Lower leg skin (tissue), 4 donors: ENCODE results near the gene BFSP2. TPM values are rescaled to one million over a fixed set of nuclear protein-coding genes. Genes with fewer than 3 reads are reported as not detected.

ENCODE experiments used
- DNase-seq, 2 donors: peaks; one replicate each; pipeline ENCODE4 v3.0.0-alpha.2; 2019; ENCODE audit warnings: low spot score in 2 of 2
- H3K4me3 ChIP-seq: fragments of 200-600 bp; sonication (generic); 2 replicates; pipeline ENCODE4 v1.5.1; 2017; ENCODE audit warnings: mild to moderate bottlenecking, low read depth; ENCODE audit not compliant: poor library complexity, severe bottlenecking
- POLR2A ChIP-seq, 2 donors: fragments of 450-650 bp; IDR thresholded peaks; one replicate each; pipeline ENCODE4 v1.6.1; 2016 to 2017; ENCODE audit warnings: antibody characterized with exemption in 2 of 2, mild to moderate bottlenecking in 1 of 2, moderate library complexity in 1 of 2
- WGBS, 2 donors: methylation state at CpG; one replicate each; pipeline ENCODE4 v1.1.5; 2018; 5-methylcytosine and 5-hydroxymethylcytosine counted together
- intact Hi-C: fragments of 100-400 bp; cut with DNase I; formaldehyde crosslinking; loops from one replicate; pipeline ENCODE4 v1.15.0; 2023; ENCODE audit warnings: low total_unique reads
- total RNA-seq, 4 donors: library from RNA; depleted of rRNA; stranded (reverse); fragments of >200 nt; gene quantifications; one replicate each; pipeline ENCODE4 v1.1.0, GENCODE V29; 2016
- TF ChIP-seq, protein P1 (sequence below), 3 donors: fragments of 450-650 bp; IDR thresholded peaks; one replicate each; pipeline ENCODE4 v1.5.1; 2016; ENCODE audit warnings: antibody characterized with exemption in 3 of 3, mild to moderate bottlenecking in 3 of 3, moderate library complexity in 2 of 3

BFSP2 gene
- total RNA-seq, 4 donors from 2014 or later = not detected

DNA sequence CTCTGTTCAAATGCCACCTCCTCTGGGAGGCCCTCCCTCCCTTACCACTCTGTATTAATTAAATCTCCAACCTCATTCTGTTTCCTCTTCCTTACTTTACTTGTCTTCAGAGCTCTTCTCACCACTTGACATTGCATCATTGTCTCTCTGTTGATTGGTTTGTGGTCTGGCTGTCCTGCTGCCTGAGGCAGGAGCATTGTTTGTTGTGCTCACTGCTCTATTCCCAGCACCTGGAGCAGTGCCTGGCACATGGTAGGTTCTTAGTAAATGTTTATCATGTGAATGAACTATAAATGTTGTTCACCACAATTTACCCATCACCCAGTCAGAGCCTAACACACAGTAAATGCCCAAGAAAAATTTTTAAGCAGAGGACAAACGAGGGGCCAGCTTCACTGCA, 6.7 kb upstream of the BFSP2 start:
- no peak overlapping the region for H3K4me3 ChIP-seq
- no peak for DNase-seq
- TF ChIP-seq, protein P1, sequence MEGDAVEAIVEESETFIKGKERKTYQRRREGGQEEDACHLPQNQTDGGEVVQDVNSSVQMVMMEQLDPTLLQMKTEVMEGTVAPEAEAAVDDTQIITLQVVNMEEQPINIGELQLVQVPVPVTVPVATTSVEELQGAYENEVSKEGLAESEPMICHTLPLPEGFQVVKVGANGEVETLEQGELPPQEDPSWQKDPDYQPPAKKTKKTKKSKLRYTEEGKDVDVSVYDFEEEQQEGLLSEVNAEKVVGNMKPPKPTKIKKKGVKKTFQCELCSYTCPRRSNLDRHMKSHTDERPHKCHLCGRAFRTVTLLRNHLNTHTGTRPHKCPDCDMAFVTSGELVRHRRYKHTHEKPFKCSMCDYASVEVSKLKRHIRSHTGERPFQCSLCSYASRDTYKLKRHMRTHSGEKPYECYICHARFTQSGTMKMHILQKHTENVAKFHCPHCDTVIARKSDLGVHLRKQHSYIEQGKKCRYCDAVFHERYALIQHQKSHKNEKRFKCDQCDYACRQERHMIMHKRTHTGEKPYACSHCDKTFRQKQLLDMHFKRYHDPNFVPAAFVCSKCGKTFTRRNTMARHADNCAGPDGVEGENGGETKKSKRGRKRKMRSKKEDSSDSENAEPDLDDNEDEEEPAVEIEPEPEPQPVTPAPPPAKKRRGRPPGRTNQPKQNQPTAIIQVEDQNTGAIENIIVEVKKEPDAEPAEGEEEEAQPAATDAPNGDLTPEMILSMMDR (IDR thresholded peaks at IDR 0.05) = no peak
- TF ChIP-seq POLR2A (IDR thresholded peaks at IDR 0.05) = no peak
- 81 to 86% methylated on average over 1 of the region's 1 CpG for WGBS, 2 donors
- intact Hi-C loops = loop anchor here (10.0 kb wide), 1 partner anchor 658 kb away; no protein-coding TSS in a partner anchor

DNA sequence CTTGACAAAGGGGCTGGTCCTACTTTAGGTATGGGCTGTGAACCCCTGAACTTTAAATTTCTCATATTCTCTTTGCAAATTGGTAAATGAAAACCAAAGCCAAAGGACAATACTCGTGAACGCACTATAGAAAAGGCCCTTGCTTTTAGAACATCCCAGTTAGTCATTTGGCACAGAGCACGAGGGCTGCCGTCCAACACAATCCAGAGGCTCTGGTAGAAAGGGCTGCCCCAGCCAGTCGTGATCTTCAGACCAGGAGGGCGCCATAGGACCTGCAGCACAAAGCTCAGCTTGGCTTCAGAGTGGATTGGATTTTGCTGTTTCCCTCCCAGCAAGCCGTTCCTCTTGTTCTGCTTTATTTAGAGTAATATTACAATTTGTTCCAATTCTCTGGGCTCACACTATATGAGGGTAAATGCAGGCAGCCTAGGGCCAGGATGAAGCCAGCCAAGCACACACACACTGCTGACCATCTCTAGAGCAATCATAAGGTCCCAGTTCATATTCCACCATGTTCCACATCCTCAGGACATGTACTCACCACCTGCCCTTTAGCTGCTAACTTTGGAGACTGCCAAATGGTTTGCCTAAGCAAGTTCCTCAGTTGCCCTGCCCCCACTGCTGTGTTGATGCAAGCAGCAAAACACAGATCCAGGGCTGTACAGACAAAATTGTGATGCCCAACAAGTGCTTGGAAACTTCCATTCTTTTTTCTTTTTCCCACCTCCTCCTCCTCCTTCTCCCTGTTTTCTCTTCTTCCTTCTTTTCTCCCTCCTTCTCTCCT, 6.0 kb upstream of the BFSP2 start:
- WGBS, 2 donors = 63 to 73% methylated on average over 7 of the region's 7 CpGs
- TF ChIP-seq, protein P1 (IDR thresholded peaks at IDR 0.05) = no peak
- no peak for TF ChIP-seq POLR2A (IDR thresholded peaks at IDR 0.05)
- intact Hi-C loops = loop anchor here (10.0 kb wide), 1 partner anchor 659 kb away; no protein-coding TSS in a partner anchor
- no peak for DNase-seq
- no peak overlapping the region for H3K4me3 ChIP-seq

DNA sequence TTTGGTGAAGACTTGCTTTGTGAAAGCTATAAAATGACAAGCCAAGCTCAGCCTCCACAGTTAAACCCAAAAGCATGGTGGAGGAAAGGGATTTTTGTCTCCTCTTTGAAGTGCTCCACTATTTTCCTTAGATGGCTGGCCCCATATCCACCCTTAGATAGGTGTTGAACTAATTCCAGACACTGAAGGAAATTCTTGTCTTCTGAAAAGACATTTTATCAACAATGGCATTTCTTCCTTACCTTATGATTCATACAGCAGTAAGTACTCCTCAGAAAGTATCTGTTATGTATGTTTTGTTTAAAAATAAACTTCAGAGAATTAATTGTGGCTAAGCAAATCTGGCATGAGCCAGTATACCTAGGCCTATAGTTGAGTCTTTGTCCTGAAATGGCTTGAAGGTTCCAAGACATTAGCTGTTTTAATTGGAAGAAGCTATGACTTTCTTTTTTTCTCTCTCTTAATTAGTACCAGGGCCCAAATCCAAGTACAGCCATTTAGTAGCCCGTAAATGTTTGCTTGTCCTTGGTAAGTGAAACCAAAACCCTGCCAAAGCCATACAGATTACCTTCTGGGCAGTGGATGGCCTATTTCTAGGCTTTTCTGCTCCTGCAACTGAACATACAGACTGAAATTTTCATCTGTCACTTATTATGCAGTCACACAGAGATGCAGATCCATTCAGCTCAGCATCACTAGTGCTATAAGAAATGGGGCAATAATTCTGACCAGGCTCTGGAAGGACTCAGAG, 5.1 kb upstream of the BFSP2 start:
- WGBS, 2 donors = 70 to 71% methylated on average over 1 of the region's 1 CpG
- TF ChIP-seq, protein P1 (IDR thresholded peaks at IDR 0.05) = no peak
- no peak for TF ChIP-seq POLR2A (IDR thresholded peaks at IDR 0.05)

GRCh38 chr3:133396906-133397305, 3.0 kb upstream of the BFSP2 start:
- no peak for DNase-seq
- TF ChIP-seq POLR2A (IDR thresholded peaks at IDR 0.05) = no peak
- TF ChIP-seq, protein P1 (IDR thresholded peaks at IDR 0.05) = no peak
- no peak overlapping the region for H3K4me3 ChIP-seq
- WGBS, 2 donors = 88 to 89% methylated on average over 10 of the region's 10 CpGs
- intact Hi-C loops = loop anchor here (10.0 kb wide), 1 partner anchor 662 kb away; no protein-coding TSS in a partner anchor

More for the DNA sequence above, 5.1 kb upstream of the BFSP2 start:
- intact Hi-C loops = loop anchor here (10.0 kb wide), 1 partner anchor 660 kb away; no protein-coding TSS in a partner anchor
- no peak for DNase-seq
- H3K4me3 ChIP-seq = no peak overlapping the region

DNA sequence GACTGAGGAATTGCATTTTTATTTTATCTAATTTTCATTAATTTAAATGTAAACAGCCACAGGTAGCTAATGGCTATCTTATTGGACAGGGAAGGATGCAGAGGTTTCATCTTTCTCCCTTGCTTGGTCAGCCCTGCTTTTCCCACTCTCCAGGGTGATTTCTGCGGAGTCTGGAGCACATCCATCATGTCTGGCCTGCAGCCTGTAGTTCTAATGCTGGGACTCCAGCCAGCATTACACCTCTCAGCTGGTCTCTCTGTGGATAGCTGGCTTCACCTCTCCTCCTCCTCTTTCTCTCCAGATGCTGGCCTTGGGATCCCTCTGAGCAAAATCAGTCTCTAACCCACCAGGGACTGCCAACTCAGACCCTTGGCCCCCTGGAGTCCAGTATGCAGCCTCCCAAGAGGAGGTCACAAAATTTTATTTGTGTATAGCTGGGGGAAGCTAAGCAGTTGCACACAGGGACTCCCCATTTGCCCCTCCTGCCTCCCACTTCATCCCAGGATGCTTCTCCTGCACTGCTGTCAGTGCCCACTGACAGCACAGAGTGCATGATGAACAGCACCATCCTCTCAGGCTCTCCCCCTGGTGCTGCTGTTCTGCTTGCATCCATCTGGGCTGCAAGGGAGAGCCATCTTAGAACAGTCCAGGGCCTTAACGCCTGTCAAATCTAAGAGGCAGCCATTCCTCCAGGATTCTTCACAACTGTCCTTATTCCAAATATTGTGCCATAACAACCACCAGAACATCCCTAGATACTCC, 1.7 kb downstream of the BFSP2 start:
- no peak overlapping the region for H3K4me3 ChIP-seq
- 60 to 61% methylated on average over 2 of the region's 2 CpGs for WGBS, 2 donors
- no peak for TF ChIP-seq POLR2A (IDR thresholded peaks at IDR 0.05)
- TF ChIP-seq, protein P1 (IDR thresholded peaks at IDR 0.05) = no peak
- no peak for DNase-seq
- intact Hi-C loops = no loop called here
